ENCODE data around the gene ANKAR. TPM values are rescaled to one million over a fixed set of nuclear protein-coding genes. Genes with fewer than 3 reads are reported as not detected.
A peak's percentile ranks its signal among the peaks of the same experiment; 100 is the strongest.
"Not testable (repeated sequence)": the region's sequence is repeated elsewhere in the genome, so short reads cannot be mapped to it uniquely, and the experiment has no call there.

ANKAR gene
- total RNA-seq, 1 donor from 2014 or later, result 4.2 TPM

DNA sequence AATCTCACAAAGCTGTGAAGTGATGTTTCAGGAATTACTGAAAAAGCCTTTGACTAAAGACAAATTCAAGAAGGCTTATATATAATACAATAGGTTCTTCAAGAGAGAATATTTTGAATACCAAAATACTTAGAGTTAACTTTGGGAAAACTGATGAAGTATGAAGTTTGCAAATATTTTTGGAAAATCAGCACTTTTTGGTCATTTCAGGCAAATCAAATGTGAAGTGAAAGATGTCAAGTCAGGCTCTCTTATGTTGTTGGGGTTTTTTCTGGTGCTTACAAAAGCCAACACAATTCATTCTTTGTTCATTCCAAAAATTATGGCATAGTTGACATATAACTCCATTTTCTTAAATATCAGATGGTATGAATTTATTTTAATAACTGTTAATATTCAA lies 27.9 kb upstream of the ANKAR start:
- Mint-ChIP-seq H3K36me3 (ENCODE audit: low read depth) (no peaks in the 10 kb centered on the region), H3K9me3 (peaks cover 10% of the 10 kb centered on the region), H3K27me3 (ENCODE audit: insufficient read depth) (no peaks in the 10 kb centered on the region), H3K27ac (no peak overlapping the region), H3K4me3 (no peak overlapping the region), H3K4me1 (ENCODE audit: low read depth) (peaks cover 4% of the 10 kb centered on the region)
- intact Hi-C loops (cut with micrococcal nuclease), result no loop called here
- DNase-seq (ENCODE audit: low spot score), result no peak

DNA sequence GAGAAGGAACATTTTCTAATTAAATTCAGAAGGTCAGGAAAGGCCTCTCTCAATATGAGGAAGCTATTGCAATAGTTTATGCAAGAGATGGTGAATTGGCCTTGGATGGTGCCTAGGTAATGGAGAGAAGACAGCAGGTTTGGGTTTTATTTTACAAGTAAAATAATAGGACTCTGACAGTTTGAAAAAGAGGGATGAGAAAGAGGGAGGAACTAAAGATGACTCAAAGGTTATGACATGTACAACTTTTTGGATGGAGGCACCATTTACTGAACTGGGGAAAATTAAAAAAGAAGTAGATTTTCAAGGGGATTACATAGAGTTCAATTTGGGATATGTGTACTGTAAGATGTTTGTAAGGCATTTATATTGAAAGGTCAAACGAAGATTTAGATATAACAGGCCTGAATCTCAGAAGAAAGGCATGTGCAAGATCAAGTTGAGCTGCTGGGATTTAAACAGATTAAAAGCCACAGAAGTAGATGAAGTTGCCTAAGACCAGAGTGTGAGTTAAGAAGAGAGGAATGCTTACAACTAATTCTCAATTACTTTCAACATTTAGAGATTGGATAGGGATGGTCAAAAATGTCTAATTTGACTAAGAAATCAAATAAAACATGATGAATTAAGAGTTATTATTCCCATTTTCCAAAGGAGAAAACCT lies 25.5 kb upstream of the ANKAR start:
- DNase-seq (ENCODE audit: low spot score), result no peak
- Mint-ChIP-seq H3K9me3 (peaks cover 22% of the 10 kb centered on the region), H3K27ac (no peak overlapping the region), H3K4me3 (no peak overlapping the region), H3K4me1 (ENCODE audit: low read depth) (no peaks in the 10 kb centered on the region), H3K36me3 (ENCODE audit: low read depth) (peaks cover 3% of the 10 kb centered on the region), H3K27me3 (ENCODE audit: insufficient read depth) (no peaks in the 10 kb centered on the region)
- intact Hi-C loops (cut with micrococcal nuclease), result no loop called here

DNA sequence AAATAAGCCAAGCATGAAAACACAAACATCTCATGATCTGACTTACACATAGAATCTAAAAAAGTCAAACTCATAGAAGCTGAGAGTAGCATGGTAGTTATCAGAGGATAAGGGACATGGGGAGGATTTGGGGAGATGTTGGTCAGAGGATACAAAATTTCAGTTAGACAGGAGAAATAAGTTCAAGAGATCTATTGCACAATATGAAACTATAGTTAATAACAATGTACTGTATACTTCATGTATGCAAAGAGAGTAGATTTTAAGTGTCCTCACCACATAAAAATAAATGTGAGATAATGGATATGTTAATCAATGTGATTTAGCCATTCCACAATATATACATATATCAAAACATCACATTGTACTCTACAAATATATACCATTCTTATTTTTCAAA lies 23.2 kb upstream of the ANKAR start:
- no peak overlapping the region for H3K4me3 Mint-ChIP-seq
- intact Hi-C loops (cut with micrococcal nuclease), result no loop called here
- no peaks in the 10 kb centered on the region for H3K27me3 Mint-ChIP-seq (ENCODE audit: insufficient read depth)

DNA sequence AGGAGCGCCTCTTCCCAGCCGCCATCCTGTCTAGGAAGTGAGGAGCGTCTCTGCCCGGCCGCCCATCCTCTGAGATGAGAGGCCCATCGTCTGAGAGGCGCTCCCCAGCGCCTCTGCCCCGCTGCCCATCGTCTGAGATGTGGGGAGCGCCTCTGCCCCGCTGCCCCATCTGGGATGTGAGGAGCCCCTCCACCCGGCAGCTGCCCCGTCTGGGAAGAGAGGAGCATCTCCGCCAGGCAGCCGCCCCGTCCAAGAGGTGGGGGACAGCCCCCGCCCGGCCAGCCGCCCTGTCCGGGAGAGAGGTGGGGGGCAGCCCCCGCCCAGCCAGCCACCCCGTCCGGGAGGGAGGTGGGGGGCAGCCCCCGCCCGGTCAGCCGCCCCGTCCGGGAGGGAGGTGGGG lies 21.0 kb upstream of the ANKAR start:
- intact Hi-C loops (cut with micrococcal nuclease); H3K4me3 Mint-ChIP-seq; H3K27me3 Mint-ChIP-seq (ENCODE audit: insufficient read depth); DNase-seq (ENCODE audit: low spot score); H3K36me3 Mint-ChIP-seq (ENCODE audit: low read depth); H3K27ac Mint-ChIP-seq: not testable (repeated sequence)
- Mint-ChIP-seq H3K9me3 (peaks cover 22% of the 10 kb centered on the region), H3K4me1 (ENCODE audit: low read depth) (peaks cover 17% of the 10 kb centered on the region)

More for the DNA sequence above, 23.2 kb upstream of the ANKAR start:
- peaks cover 22% of the 10 kb centered on the region for H3K9me3 Mint-ChIP-seq
- no peak overlapping the region for H3K27ac Mint-ChIP-seq
- no peaks in the 10 kb centered on the region for H3K4me1 Mint-ChIP-seq (ENCODE audit: low read depth)
- no peak for DNase-seq (ENCODE audit: low spot score)
- H3K36me3 Mint-ChIP-seq (ENCODE audit: low read depth), result peaks cover 3% of the 10 kb centered on the region

DNA sequence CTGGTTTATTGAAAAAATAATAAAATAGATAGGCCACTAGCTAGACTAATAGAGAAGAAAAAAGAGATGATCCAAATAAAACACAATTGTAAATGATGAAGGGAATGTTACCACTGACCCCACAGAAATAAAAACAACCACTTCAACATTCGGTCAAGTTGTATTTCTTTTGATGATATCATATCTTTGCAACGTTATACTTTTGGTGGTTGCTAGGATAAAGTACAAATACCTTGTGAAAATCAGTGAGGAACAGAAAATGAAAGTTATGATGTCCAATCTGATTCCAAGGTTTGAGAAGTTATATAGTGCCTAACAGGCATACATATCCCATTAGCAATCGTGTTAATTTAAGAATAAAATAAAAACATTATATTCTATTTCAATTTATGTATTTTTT lies 19.8 kb upstream of the ANKAR start:
- Mint-ChIP-seq H3K4me3 (no peak overlapping the region), H3K4me1 (ENCODE audit: low read depth) (peaks cover 28% of the 10 kb centered on the region), H3K36me3 (ENCODE audit: low read depth) (peaks cover 3% of the 10 kb centered on the region), H3K9me3 (peaks cover 22% of the 10 kb centered on the region), H3K27ac (no peak overlapping the region), H3K27me3 (ENCODE audit: insufficient read depth) (no peaks in the 10 kb centered on the region)
- intact Hi-C loops (cut with micrococcal nuclease), result no loop called here
- no peak for DNase-seq (ENCODE audit: low spot score)

DNA sequence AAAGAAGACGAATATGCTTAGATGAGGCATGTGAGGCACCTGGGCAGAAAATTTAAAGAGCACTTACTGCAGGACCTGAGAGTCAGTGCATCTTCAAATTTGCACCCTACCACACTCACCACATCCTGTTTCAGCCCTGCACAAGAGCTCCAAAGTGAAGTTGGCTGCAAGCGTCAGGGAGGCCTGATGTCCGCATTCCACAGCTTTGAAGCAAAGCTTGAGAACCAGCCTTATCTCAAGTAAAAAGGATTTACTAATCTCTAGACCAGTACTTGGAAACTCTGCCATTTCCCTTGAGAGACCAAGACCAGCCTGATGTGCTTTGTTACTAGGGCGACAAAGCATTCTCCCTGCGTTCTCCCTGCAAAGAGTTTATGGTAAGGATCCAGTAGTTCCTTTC lies 16.6 kb upstream of the ANKAR start:
- peak overlapping the region; percentile 84 for H3K27ac Mint-ChIP-seq
- H3K36me3 Mint-ChIP-seq (ENCODE audit: low read depth), result no peaks in the 10 kb centered on the region
- peak; percentile 61 for DNase-seq (ENCODE audit: low spot score)
- H3K4me1 Mint-ChIP-seq (ENCODE audit: low read depth), result peaks cover 33% of the 10 kb centered on the region
- H3K27me3 Mint-ChIP-seq (ENCODE audit: insufficient read depth), result no peaks in the 10 kb centered on the region
- H3K9me3 Mint-ChIP-seq, result peaks cover under 1% of the 10 kb centered on the region
- intact Hi-C loops (cut with micrococcal nuclease), result loop anchor here (1.0 kb wide), 1 partner anchor 17 kb away; no protein-coding TSS in a partner anchor
- peak overlapping the region; percentile 46 for H3K4me3 Mint-ChIP-seq

DNA sequence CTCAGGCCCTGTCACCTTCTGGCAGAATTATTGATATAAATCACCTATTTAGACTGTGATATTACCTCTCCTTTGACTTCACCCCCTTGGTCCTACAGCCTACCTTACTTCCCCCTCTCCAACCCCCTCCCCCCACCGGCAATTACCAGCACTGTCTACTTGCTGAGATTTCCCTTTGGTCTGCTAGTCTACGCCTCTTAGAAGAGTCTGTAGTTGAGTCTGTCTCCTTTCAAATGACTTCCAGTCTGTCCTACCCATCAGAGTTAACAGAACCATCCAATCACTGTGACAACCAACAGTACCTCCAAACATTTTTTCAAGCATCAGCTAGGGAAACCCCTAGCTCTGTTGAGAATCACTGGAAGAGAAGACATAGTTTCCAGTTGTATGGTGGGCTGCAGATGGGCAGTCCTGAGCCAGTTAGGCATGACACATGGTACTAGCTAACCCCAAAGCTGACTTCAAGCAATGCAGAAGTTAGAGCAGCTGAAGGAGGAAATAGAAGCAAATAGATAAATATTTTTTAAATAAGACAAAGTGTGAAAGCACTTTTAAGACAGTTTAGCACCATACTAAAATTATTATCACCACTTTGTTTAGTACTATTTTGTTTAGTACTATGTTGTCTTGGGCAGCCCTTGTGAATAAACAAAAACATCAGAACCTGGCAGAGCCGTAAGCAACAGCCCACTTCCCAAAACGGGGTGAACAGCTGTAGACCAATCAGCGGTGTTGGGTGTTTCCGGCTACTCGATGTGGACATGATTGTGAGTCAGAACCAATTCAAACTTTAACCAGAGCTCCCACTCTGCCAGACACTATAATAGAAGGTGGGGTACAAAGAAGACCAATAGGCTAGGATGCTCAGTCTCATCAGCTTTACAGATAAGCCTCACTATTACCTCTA lies 15.9 kb upstream of the ANKAR start:
- Mint-ChIP-seq H3K9me3 (no peaks in the 10 kb centered on the region), H3K36me3 (ENCODE audit: low read depth) (peaks cover 1% of the 10 kb centered on the region), H3K27me3 (ENCODE audit: insufficient read depth) (no peaks in the 10 kb centered on the region), H3K4me3 (peak overlapping the region; percentile 46), H3K27ac (peak overlapping the region; percentile 84), H3K4me1 (ENCODE audit: low read depth) (peaks cover 37% of the 10 kb centered on the region)
- no peak for DNase-seq (ENCODE audit: low spot score)
- intact Hi-C loops (cut with micrococcal nuclease), result loop anchor here (1.0 kb wide), 1 partner anchor 17 kb away; no protein-coding TSS in a partner anchor

DNA sequence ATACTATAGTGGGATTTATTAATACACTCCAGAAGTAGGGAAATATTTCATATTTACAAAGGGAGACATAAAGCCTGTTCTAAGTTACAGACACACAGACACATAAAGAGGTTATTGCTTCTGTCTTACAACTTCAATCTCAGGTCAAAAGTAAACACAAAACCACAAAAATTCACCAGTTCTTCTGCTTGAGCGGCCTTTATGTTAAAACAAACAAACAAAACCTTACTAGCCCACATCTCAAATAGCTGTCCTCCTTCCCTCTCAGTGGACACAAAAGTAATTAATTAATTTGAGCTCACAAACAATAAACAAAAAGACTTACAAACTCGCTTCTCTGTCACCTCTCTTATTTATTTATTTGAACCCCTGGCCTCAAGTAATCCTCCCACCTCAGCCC lies 14.7 kb upstream of the ANKAR start:
- DNase-seq (ENCODE audit: low spot score), result no peak
- Mint-ChIP-seq H3K36me3 (ENCODE audit: low read depth) (peaks cover 9% of the 10 kb centered on the region), H3K27ac (peak overlapping the region; percentile 46), H3K4me3 (no peak overlapping the region), H3K27me3 (ENCODE audit: insufficient read depth) (no peaks in the 10 kb centered on the region), H3K9me3 (no peaks in the 10 kb centered on the region), H3K4me1 (ENCODE audit: low read depth) (peaks cover 48% of the 10 kb centered on the region)
- intact Hi-C loops (cut with micrococcal nuclease), result loop anchor here (2.0 to 10.0 kb wide), 4 partner anchors 713 to 1355 kb away; partner anchors contain the start of genes GLS, NEMP2 and STAT1

DNA sequence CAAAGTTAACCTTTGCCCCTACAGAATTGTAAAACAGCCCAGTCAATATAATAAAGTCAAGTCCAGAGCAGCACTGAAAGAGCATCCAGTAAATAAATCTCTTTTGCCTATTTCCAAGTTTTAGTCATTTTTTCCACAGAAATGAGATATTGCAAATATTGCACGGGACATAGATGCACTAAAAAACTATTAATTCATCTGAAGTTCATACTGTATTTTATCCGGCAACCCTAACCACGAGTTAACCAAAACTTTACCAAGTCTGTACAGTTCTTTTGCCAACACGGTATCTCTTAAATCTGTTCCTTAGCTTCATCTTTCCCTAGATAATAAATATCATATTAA lies 13.7 kb upstream of the ANKAR start:
- DNase-seq (ENCODE audit: low spot score), result no peak
- Mint-ChIP-seq H3K36me3 (ENCODE audit: low read depth) (peaks cover 14% of the 10 kb centered on the region), H3K4me3 (no peak overlapping the region), H3K4me1 (ENCODE audit: low read depth) (peaks cover 48% of the 10 kb centered on the region), H3K9me3 (no peaks in the 10 kb centered on the region), H3K27ac (no peak overlapping the region), H3K27me3 (ENCODE audit: insufficient read depth) (no peaks in the 10 kb centered on the region)
- intact Hi-C loops (cut with micrococcal nuclease), result loop anchor here (1.0 to 10.0 kb wide), 12 partner anchors 14 to 1354 kb away; partner anchors contain the start of genes ANKAR, GLS, HIBCH and NEMP2

DNA sequence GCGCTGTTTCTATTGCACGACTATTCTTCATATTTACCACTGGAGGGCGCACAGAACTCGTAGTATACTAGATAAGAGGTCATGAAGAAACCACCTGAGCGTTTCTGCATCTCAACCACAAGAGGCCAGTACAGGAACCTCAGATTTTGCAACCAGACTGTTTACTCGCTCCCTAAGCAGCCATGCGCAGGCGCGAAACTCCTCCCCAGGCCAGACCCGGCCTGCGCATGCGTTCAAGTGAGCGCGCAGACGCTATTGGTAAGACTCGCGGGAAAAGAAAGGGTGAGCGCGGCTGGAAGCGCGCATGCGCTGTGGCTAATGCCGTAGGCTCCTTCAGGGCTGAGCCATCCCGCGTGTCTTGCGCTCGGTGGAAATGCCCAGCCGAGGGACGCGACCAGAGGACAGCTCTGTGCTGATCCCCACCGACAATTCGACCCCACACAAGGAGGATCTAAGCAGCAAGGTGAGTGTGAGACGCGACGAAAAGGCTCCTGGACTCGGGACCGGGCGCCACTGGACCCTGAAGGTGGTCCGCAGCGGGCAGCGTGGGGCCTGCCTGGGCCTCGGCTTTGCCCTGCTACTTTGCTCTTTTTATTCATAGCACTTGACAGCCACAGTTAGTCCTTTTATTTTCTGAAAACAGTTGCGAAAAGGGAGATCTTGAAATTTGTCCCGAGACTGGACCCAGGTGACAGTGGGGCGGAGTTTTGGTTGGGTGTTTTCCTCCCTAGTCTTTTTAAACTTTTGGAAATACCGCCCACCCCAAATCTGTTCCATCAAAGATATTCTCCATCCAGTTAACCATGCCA lies 13.1 kb upstream of the ANKAR start, which contains the start of gene ASNSD1:
Gene ASNSD1, plus strand, starts transcription at position 312 of the 809 bp plus-strand sequence. CDS start 4,674 bp downstream, outside the sequence.
- peaks cover 48% of the 10 kb centered on the region for H3K4me1 Mint-ChIP-seq (ENCODE audit: low read depth)
- H3K9me3 Mint-ChIP-seq, result no peaks in the 10 kb centered on the region
- H3K4me3 Mint-ChIP-seq, result no peak within 1 kb of the TSS
- intact Hi-C loops (cut with micrococcal nuclease), result loop anchor here (1.0 to 10.0 kb wide), 12 partner anchors 13 to 1353 kb away; partner anchors contain the start of genes ANKAR, GLS, HIBCH and NEMP2
- H3K36me3 Mint-ChIP-seq (ENCODE audit: low read depth), result peaks cover 19% of the 10 kb centered on the region
- H3K27me3 Mint-ChIP-seq (ENCODE audit: insufficient read depth), result no peaks in the 10 kb centered on the region
- no peak within 1 kb of the TSS for H3K27ac Mint-ChIP-seq
- peak; percentile 99 for DNase-seq (ENCODE audit: low spot score)

DNA sequence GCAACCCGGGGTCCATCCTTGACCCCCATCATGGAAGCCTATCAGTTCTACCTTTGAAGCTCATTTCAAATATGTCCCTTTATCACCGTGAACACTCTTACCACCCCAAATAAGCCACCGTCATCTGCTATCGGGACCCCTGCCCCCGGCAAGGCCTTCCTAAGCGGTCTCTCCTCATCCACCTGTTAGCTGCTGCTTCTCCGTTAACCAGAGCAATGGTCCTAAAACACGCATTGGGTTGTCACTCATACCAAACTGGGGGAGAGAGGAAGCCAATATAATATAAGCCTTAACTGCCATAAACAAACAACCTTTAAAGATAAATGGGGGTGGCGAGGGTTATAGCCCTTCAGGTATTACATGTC lies 12.5 kb upstream of the ANKAR start:
- Mint-ChIP-seq H3K4me3 (no peak overlapping the region), H3K27me3 (ENCODE audit: insufficient read depth) (no peaks in the 10 kb centered on the region), H3K27ac (no peak overlapping the region), H3K4me1 (ENCODE audit: low read depth) (peaks cover 44% of the 10 kb centered on the region), H3K36me3 (ENCODE audit: low read depth) (peaks cover 23% of the 10 kb centered on the region), H3K9me3 (no peaks in the 10 kb centered on the region)
- DNase-seq (ENCODE audit: low spot score), result no peak
- intact Hi-C loops (cut with micrococcal nuclease), result loop anchor here (1.0 to 10.0 kb wide), 12 partner anchors 12 to 1353 kb away; partner anchors contain the start of genes ANKAR, GLS, HIBCH and NEMP2

DNA sequence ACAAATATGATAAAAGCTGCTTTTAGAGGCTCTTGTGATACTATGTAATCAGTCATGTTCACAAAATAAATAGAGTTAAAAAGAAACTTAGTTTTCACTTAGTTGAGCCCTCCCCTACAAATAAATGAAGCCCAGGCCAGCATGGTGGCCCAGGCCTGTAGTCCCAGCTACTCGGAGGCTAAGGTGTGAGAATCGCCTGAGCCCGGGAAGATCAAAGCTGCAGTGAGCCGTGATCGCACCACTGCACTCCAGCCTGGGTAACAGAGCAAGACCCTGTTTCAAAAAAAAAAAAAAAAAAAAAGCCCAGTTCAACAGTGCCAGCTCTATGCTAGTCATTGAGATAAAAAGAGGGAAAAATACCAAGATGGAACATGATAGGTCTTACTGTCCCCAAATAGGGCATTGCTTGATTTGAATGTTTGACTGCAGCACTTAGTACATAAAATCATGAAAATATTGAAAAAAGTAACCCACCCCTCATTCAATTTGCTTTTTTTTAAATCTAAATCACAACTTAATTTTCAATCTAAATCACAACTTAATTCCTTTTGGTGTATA lies 11.7 kb upstream of the ANKAR start:
- peaks cover 38% of the 10 kb centered on the region for H3K4me1 Mint-ChIP-seq (ENCODE audit: low read depth)
- H3K36me3 Mint-ChIP-seq (ENCODE audit: low read depth), result peaks cover 31% of the 10 kb centered on the region
- DNase-seq (ENCODE audit: low spot score), result no peak
- no peak overlapping the region for H3K4me3 Mint-ChIP-seq
- no peaks in the 10 kb centered on the region for H3K9me3 Mint-ChIP-seq
- H3K27me3 Mint-ChIP-seq (ENCODE audit: insufficient read depth), result no peaks in the 10 kb centered on the region
- intact Hi-C loops (cut with micrococcal nuclease), result loop anchor here (5.0 to 10.0 kb wide), 2 partner anchors 870 to 1352 kb away; partner anchors contain the start of genes NEMP2 and STAT1
- H3K27ac Mint-ChIP-seq, result no peak overlapping the region
